ENCODE data around the gene CHAC2. TPM values are rescaled to one million over a fixed set of nuclear protein-coding genes. Genes with fewer than 3 reads are reported as not detected.

The CHAC2 gene
- total and polyA plus RNA-seq, 2 of the 13 experiments (the other 11 are each of a cell fraction or from before 2014, with no cell fraction given), result 1.7 to 10.7 TPM

DNA sequence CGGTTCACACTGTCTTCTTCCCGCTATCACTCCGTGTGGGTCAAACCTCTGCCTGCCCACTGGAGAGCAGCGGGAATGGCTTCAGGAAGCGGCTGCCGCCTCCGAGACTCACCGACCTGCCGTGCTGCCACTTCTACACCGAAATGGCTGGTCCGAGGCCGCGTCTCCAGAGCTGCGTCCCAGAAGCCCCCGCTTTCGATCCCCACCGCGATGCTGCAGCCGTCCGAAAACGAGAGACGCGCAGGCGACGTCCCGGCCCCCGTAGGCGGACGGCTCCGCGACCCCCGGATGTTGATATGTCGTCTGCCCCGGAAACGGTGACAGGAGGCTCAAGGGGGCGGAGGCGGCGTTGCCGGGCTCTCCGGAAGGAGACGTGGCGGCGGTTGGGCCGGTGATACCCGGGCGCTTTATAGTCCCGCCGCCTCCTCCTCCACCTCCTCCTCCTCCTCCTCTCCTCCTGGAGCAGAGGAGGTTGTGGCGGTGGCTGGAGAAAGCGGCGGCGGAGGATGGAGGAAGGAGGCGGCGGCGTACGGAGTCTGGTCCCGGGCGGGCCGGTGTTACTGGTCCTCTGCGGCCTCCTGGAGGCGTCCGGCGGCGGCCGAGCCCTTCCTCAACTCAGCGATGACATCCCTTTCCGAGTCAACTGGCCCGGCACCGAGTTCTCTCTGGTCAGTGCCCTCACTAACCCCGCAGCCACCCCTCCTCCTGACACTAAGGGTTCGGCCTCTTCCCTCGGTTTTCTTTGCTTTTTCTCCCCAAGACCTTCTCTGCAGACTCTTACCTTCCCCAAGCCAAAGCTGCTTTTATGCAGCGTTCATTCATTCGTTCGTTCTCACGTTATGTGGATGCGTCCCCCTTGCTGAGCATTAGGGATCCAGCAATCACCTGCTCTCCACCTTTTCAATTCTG lies 19.4 kb downstream of the CHAC2 start, which contains the start of the genes ASB3 and ERLEC1 (continued):
- TF ChIP-seq, protein P1, sequence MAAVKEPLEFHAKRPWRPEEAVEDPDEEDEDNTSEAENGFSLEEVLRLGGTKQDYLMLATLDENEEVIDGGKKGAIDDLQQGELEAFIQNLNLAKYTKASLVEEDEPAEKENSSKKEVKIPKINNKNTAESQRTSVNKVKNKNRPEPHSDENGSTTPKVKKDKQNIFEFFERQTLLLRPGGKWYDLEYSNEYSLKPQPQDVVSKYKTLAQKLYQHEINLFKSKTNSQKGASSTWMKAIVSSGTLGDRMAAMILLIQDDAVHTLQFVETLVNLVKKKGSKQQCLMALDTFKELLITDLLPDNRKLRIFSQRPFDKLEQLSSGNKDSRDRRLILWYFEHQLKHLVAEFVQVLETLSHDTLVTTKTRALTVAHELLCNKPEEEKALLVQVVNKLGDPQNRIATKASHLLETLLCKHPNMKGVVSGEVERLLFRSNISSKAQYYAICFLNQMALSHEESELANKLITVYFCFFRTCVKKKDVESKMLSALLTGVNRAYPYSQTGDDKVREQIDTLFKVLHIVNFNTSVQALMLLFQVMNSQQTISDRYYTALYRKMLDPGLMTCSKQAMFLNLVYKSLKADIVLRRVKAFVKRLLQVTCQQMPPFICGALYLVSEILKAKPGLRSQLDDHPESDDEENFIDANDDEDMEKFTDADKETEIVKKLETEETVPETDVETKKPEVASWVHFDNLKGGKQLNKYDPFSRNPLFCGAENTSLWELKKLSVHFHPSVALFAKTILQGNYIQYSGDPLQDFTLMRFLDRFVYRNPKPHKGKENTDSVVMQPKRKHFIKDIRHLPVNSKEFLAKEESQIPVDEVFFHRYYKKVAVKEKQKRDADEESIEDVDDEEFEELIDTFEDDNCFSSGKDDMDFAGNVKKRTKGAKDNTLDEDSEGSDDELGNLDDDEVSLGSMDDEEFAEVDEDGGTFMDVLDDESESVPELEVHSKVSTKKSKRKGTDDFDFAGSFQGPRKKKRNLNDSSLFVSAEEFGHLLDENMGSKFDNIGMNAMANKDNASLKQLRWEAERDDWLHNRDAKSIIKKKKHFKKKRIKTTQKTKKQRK (IDR thresholded peaks at IDR 0.05; ENCODE audit: low read length), result no peak
- TF ChIP-seq NAIF1 (CRISPR knock-in tag; IDR thresholded peaks at IDR 0.05; ENCODE audit: borderline replicate concordance) (peak; percentile 68; the same call in 1 of the 2 replicates), NFIB (CRISPR knock-in tag; IDR thresholded peaks at IDR 0.05; ENCODE audit: borderline replicate concordance) (no peak), ZBTB8A (CRISPR knock-in tag; IDR thresholded peaks at IDR 0.05; ENCODE audit: borderline replicate concordance, low read depth) (no peak), TARDBP (CRISPR knock-in tag; IDR thresholded peaks at IDR 0.05) (peak; percentile 100), PTBP1 (IDR thresholded peaks at IDR 0.05; ENCODE audit: low read depth, low read length, poor library complexity, severe bottlenecking) (no peak), BHLHE40 (IDR thresholded peaks at IDR 0.05; ENCODE audit: low read length) (peak; percentile 43; the same call in 1 of the 2 replicates), NRL (CRISPR knock-in tag; IDR thresholded peaks at IDR 0.05; ENCODE audit: borderline replicate concordance) (peak; percentile 93), AKAP8 (CRISPR knock-in tag; IDR thresholded peaks at IDR 0.05) (peak; percentile 67), ZNF839 (CRISPR knock-in tag; IDR thresholded peaks at IDR 0.05; ENCODE audit: borderline replicate concordance) (0 out of 2 replicates have a peak, but pooled peaks have one; percentile 57), NR2F6 (IDR thresholded peaks at IDR 0.05) (peak; percentile 6; the same call in 1 of the 2 replicates), NR2F6 (CRISPR knock-in tag; IDR thresholded peaks at IDR 0.05) (peak; percentile 62; the same call in 1 of the 2 replicates), ZNF792 (CRISPR knock-in tag; IDR thresholded peaks at IDR 0.05) (peak; percentile 88), ZNF878 (CRISPR knock-in tag; IDR thresholded peaks at IDR 0.05) (peak; percentile 78; the same call in 1 of the 2 replicates), DNMT1 (CRISPR knock-in tag; IDR thresholded peaks at IDR 0.05) (peak; percentile 87), RORA (CRISPR knock-in tag; IDR thresholded peaks at IDR 0.05) (no peak), ZNF564 (CRISPR knock-in tag; IDR thresholded peaks at IDR 0.05) (no peak; the same call in 1 of the 2 replicates), ZNF10 (CRISPR knock-in tag; IDR thresholded peaks at IDR 0.05; ENCODE audit: borderline replicate concordance, low read depth) (no peak)
- TF ChIP-seq, protein P2, sequence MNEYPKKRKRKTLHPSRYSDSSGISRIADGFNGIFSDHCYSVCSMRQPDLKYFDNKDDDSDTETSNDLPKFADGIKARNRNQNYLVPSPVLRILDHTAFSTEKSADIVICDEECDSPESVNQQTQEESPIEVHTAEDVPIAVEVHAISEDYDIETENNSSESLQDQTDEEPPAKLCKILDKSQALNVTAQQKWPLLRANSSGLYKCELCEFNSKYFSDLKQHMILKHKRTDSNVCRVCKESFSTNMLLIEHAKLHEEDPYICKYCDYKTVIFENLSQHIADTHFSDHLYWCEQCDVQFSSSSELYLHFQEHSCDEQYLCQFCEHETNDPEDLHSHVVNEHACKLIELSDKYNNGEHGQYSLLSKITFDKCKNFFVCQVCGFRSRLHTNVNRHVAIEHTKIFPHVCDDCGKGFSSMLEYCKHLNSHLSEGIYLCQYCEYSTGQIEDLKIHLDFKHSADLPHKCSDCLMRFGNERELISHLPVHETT (CRISPR knock-in tag; conservative IDR thresholded peaks at IDR 0.05), result peak; percentile 99
- TF ChIP-seq, protein P3, sequence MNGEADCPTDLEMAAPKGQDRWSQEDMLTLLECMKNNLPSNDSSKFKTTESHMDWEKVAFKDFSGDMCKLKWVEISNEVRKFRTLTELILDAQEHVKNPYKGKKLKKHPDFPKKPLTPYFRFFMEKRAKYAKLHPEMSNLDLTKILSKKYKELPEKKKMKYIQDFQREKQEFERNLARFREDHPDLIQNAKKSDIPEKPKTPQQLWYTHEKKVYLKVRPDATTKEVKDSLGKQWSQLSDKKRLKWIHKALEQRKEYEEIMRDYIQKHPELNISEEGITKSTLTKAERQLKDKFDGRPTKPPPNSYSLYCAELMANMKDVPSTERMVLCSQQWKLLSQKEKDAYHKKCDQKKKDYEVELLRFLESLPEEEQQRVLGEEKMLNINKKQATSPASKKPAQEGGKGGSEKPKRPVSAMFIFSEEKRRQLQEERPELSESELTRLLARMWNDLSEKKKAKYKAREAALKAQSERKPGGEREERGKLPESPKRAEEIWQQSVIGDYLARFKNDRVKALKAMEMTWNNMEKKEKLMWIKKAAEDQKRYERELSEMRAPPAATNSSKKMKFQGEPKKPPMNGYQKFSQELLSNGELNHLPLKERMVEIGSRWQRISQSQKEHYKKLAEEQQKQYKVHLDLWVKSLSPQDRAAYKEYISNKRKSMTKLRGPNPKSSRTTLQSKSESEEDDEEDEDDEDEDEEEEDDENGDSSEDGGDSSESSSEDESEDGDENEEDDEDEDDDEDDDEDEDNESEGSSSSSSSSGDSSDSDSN (CRISPR knock-in tag; IDR thresholded peaks at IDR 0.05), result peak; percentile 95
- TF ChIP-seq, protein P4, sequence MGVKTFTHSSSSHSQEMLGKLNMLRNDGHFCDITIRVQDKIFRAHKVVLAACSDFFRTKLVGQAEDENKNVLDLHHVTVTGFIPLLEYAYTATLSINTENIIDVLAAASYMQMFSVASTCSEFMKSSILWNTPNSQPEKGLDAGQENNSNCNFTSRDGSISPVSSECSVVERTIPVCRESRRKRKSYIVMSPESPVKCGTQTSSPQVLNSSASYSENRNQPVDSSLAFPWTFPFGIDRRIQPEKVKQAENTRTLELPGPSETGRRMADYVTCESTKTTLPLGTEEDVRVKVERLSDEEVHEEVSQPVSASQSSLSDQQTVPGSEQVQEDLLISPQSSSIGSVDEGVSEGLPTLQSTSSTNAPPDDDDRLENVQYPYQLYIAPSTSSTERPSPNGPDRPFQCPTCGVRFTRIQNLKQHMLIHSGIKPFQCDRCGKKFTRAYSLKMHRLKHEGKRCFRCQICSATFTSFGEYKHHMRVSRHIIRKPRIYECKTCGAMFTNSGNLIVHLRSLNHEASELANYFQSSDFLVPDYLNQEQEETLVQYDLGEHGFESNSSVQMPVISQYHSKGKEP (CRISPR knock-in tag; IDR thresholded peaks at IDR 0.05), result peak; percentile 95
